ENCODE results near the gene TENT4A.

TENT4A gene

DNA sequence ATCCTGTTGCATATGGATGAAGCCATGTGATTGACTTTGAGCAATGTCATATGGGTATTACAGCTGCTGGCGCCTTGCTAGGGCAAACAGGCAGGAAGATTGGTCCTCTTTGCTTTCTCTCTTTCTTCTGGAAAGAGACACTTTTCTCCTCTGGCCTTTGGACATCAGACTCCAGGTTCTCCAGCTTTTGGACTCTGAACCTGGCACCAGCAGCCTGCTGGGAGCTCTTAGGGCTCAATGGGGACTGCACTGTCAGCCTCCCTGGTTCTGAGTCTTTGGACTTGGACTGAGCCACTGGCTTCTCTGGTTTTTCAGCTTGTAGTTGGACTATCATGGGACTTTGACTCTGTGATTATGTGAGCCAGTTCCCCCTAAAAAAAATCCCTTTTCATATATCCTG is 34.8 kb upstream of the TENT4A start:
- no peak overlapping the region for H3K27ac ChIP-seq (ENCODE audit: insufficient read depth, low read depth, low read length, poor library complexity, severe bottlenecking)
- no peaks in the 10 kb centered on the region for H3K36me3 ChIP-seq (ENCODE audit: control insufficient read depth, insufficient read depth, low read length)
- no peaks in the 10 kb centered on the region for H3K4me1 ChIP-seq (ENCODE audit: control insufficient read depth, insufficient read depth, low read length)
- no peaks in the 10 kb centered on the region for H3K27me3 ChIP-seq (ENCODE audit: control insufficient read depth, insufficient read depth, low read length, poor library complexity, severe bottlenecking)
- 84 to 93% methylated on average over 1 of the region's 1 CpG for WGBS, 2 experiments
- no peak overlapping the region for H3K4me3 ChIP-seq (ENCODE audit: insufficient read depth, low read depth, low read length)
- no peaks in the 10 kb centered on the region for H3K9me3 ChIP-seq (ENCODE audit: control insufficient read depth, low read length)

DNA sequence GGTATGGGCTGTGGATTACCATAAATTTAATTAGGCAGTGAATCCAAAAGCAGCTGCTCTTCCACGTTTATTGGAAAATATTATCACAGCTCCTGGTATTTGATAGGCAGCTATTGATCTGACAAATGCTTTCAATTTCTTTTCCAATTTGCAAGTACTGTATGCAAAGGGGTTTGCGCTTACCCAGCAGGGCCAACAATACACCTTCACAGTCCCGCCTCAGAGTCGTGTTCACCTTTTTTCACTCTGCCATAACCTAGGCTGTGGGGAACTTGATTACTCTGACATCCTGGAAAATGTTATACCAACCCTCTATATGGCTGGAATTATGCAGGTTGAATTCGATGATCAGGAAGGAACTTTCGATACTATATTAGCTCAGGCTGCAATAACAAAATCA is 32.3 kb upstream of the TENT4A start:
- Histone ChIP-seq H3K4me3 (ENCODE audit: insufficient read depth, low read depth, low read length) (no peak overlapping the region), H3K36me3 (ENCODE audit: control insufficient read depth, insufficient read depth, low read length) (no peaks in the 10 kb centered on the region), H3K27me3 (ENCODE audit: control insufficient read depth, insufficient read depth, low read length, poor library complexity, severe bottlenecking) (peaks cover 4% of the 10 kb centered on the region), H3K27ac (ENCODE audit: insufficient read depth, low read depth, low read length, poor library complexity, severe bottlenecking) (no peak overlapping the region), H3K4me1 (ENCODE audit: control insufficient read depth, insufficient read depth, low read length) (no peaks in the 10 kb centered on the region), H3K9me3 (ENCODE audit: control insufficient read depth, low read length) (no peaks in the 10 kb centered on the region)
- 66 to 77% methylated on average over 6 of the region's 6 CpGs for WGBS, 2 experiments

DNA sequence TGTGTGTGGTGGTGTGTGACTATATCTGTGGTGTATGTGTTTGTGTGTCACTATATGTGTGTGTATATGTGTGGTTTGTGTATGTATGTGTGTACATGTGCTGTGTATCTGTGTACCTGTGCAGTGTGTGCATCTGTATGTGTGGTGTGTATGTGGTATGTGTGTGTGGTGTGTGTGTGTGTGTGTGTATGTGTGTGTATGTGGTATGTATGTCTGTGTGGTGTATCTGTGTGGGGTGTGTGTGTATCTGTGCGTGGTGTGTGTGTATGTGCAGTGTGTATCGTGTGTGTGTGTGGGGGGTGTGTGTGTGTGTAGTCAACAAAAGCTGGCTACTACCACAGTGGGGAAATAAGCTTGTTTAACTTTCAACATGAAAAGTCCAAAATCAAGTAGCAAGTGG is 31.6 kb upstream of the TENT4A start:
- Histone ChIP-seq H3K27ac (ENCODE audit: insufficient read depth, low read depth, low read length, poor library complexity, severe bottlenecking) (no peak overlapping the region), H3K9me3 (ENCODE audit: control insufficient read depth, low read length) (no peaks in the 10 kb centered on the region), H3K4me3 (ENCODE audit: insufficient read depth, low read depth, low read length) (no peak overlapping the region), H3K27me3 (ENCODE audit: control insufficient read depth, insufficient read depth, low read length, poor library complexity, severe bottlenecking) (peaks cover 4% of the 10 kb centered on the region), H3K4me1 (ENCODE audit: control insufficient read depth, insufficient read depth, low read length) (no peaks in the 10 kb centered on the region), H3K36me3 (ENCODE audit: control insufficient read depth, insufficient read depth, low read length) (no peaks in the 10 kb centered on the region)
- WGBS, 2 experiments, result 79 to 81% methylated on average over 2 of the region's 2 CpGs

DNA sequence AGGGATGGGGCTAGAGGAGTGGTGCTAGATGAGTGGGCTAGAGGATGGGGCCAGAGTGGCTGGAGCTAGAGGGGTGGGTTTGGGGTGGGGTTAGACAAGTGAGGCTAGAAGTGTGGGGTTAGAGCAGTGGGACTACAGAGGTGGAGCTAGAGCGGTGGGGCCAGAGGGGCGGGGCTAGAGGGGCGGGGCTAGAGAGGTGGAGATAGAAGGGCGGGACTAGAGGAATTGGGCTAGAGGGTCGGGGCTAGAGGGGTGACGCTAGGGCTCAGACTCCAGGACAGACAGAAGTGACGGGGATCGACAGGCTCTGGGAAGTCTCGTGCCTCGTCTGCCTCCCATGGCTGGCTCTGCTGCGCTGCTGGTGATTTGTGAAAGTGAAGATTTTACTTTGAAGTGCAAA is 31.0 kb upstream of the TENT4A start:
- Histone ChIP-seq H3K4me1 (ENCODE audit: control insufficient read depth, insufficient read depth, low read length) (no peaks in the 10 kb centered on the region), H3K27ac (ENCODE audit: insufficient read depth, low read depth, low read length, poor library complexity, severe bottlenecking) (no peak overlapping the region), H3K36me3 (ENCODE audit: control insufficient read depth, insufficient read depth, low read length) (no peaks in the 10 kb centered on the region), H3K9me3 (ENCODE audit: control insufficient read depth, low read length) (no peaks in the 10 kb centered on the region), H3K27me3 (ENCODE audit: control insufficient read depth, insufficient read depth, low read length, poor library complexity, severe bottlenecking) (peaks cover 4% of the 10 kb centered on the region), H3K4me3 (ENCODE audit: insufficient read depth, low read depth, low read length) (no peak overlapping the region)
- 54 to 57% methylated on average over 11 of the region's 11 CpGs for WGBS, 2 experiments

DNA sequence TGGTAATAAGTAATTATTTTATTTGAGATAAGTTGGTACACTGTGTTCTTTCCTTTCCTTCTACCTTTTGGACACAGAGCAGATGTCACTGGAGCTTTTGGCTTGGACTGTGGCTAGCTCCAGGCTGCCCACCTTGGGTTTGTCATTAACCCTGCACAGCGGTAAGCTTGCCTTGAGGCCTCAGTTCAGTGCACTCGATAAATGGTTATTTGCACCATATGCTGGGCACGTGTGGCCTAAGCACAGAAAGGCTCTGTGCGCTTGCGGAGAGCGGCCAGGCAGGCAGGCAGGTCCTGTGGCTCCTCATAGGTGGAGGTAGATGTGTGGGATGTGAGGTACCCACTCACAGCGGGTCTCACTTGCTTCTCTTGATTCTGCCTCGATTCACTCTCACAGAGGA is 30.0 kb upstream of the TENT4A start:
- WGBS, 2 experiments, result 84 to 92% methylated on average over 7 to 8 of the region's 8 CpGs
- H3K4me1 ChIP-seq (ENCODE audit: control insufficient read depth, insufficient read depth, low read length), result no peaks in the 10 kb centered on the region
- H3K27ac ChIP-seq (ENCODE audit: insufficient read depth, low read depth, low read length, poor library complexity, severe bottlenecking), result no peak overlapping the region
- no peak overlapping the region for H3K4me3 ChIP-seq (ENCODE audit: insufficient read depth, low read depth, low read length)
- no peaks in the 10 kb centered on the region for H3K9me3 ChIP-seq (ENCODE audit: control insufficient read depth, low read length)
- peaks cover 8% of the 10 kb centered on the region for H3K27me3 ChIP-seq (ENCODE audit: control insufficient read depth, insufficient read depth, low read length, poor library complexity, severe bottlenecking)
- no peaks in the 10 kb centered on the region for H3K36me3 ChIP-seq (ENCODE audit: control insufficient read depth, insufficient read depth, low read length)

DNA sequence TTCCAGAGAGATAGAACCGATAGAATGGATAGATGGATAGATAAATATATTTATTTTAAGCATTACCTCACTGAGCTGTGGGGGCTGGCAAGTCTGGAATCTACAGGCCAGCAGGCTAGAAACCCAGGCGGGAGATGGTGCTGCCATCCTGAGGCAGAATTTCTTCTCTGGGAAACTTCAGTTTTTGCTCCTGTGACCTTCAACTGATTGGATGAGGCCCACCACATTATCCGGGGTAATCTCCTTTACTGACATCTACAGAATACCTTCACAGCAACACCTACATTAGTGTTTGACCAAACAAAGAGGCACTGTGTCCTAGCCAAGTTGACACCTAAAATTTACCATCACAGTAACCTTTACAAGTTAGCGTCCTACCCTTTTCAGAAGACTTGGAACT is 29.2 kb upstream of the TENT4A start:
- Histone ChIP-seq H3K27ac (ENCODE audit: insufficient read depth, low read depth, low read length, poor library complexity, severe bottlenecking) (no peak overlapping the region), H3K27me3 (ENCODE audit: control insufficient read depth, insufficient read depth, low read length, poor library complexity, severe bottlenecking) (peaks cover 9% of the 10 kb centered on the region)

DNA sequence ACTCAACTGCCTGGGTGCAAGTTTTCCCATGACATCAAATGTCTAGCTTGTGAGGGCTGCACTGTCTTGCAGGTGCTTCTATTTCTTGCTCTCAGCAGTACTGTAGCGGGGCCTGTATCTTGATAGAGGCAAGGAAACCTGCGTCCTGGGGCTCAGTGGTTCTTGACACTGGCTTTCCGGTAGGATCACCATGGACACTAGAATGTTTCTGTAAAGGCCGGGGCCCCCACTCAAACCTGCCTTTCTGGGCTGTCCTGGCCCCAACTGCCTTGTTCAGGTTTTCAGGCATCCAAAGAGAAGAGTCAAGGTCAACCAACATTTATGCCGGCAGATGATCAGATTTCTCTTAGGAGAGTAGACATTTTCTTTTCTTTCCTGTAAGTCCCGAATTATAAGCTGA is 26.7 kb upstream of the TENT4A start:
- WGBS, 2 experiments, result 54 to 57% methylated on average over 6 of the region's 6 CpGs
- H3K9me3 ChIP-seq (ENCODE audit: control insufficient read depth, low read length), result no peaks in the 10 kb centered on the region
- H3K4me3 ChIP-seq (ENCODE audit: insufficient read depth, low read depth, low read length), result no peak overlapping the region
- no peak overlapping the region for H3K27ac ChIP-seq (ENCODE audit: insufficient read depth, low read depth, low read length, poor library complexity, severe bottlenecking)
- no peaks in the 10 kb centered on the region for H3K4me1 ChIP-seq (ENCODE audit: control insufficient read depth, insufficient read depth, low read length)
- H3K36me3 ChIP-seq (ENCODE audit: control insufficient read depth, insufficient read depth, low read length), result no peaks in the 10 kb centered on the region
- H3K27me3 ChIP-seq (ENCODE audit: control insufficient read depth, insufficient read depth, low read length, poor library complexity, severe bottlenecking), result peaks cover 9% of the 10 kb centered on the region

More for the DNA sequence above, 29.2 kb upstream of the TENT4A start:
- 77 to 78% methylated on average over 3 to 4 of the region's 4 CpGs for WGBS, 2 experiments
- H3K9me3 ChIP-seq (ENCODE audit: control insufficient read depth, low read length), result no peaks in the 10 kb centered on the region
- H3K4me1 ChIP-seq (ENCODE audit: control insufficient read depth, insufficient read depth, low read length), result no peaks in the 10 kb centered on the region
- H3K4me3 ChIP-seq (ENCODE audit: insufficient read depth, low read depth, low read length), result no peak overlapping the region
- H3K36me3 ChIP-seq (ENCODE audit: control insufficient read depth, insufficient read depth, low read length), result no peaks in the 10 kb centered on the region

DNA sequence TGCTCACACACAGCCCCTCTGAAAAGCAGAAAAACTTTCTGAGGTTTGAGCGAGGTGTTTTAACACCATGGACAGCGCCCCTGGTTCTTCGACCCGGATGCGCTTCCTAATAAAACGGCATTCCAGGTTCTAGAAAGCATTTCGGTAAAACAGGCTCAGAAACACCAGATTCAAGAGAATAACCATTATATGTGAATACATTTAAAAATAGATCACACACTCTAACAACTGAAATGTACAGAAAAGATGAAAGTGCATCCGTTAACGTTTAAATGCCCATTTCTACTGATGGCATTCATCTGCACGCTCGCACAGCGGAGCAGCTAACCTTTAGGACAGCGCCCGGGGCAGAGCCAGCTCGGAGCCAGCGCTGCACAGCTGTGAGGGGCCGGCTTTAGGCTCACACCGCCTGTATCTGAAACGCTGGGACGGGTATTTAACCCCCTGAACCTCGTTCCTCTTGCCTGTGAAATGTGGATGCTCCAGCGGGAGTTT is 26.3 kb upstream of the TENT4A start:
- H3K4me1 ChIP-seq (ENCODE audit: control insufficient read depth, insufficient read depth, low read length), result no peaks in the 10 kb centered on the region
- WGBS, 2 experiments, result 2 to 3% methylated on average over 22 of the region's 22 CpGs
- no peak overlapping the region for H3K27ac ChIP-seq (ENCODE audit: insufficient read depth, low read depth, low read length, poor library complexity, severe bottlenecking)
- H3K4me3 ChIP-seq (ENCODE audit: insufficient read depth, low read depth, low read length), result peak overlapping the region; percentile 31
- H3K9me3 ChIP-seq (ENCODE audit: control insufficient read depth, low read length), result no peaks in the 10 kb centered on the region
- H3K27me3 ChIP-seq (ENCODE audit: control insufficient read depth, insufficient read depth, low read length, poor library complexity, severe bottlenecking), result peaks cover 9% of the 10 kb centered on the region
- H3K36me3 ChIP-seq (ENCODE audit: control insufficient read depth, insufficient read depth, low read length), result no peaks in the 10 kb centered on the region

DNA sequence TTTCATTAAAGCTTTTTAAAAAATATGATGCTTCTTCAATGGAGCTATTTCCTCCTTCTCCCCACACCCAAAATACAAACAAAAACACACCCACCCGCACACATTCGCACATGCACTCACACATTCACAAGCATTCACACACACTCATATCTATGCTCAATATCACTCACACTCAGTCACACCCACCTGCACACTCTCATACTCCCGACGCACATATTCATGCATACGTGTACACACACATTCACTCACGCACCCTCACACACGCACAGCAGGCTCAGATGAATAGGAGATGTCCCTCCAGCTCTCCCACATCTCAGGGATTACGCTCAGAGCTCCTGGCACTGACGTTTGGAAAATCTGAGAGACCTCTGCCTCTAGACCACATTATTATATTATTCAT is 25.7 kb upstream of the TENT4A start:
- Histone ChIP-seq H3K36me3 (ENCODE audit: control insufficient read depth, insufficient read depth, low read length) (no peaks in the 10 kb centered on the region), H3K9me3 (ENCODE audit: control insufficient read depth, low read length) (no peaks in the 10 kb centered on the region), H3K27ac (ENCODE audit: insufficient read depth, low read depth, low read length, poor library complexity, severe bottlenecking) (no peak overlapping the region), H3K4me3 (ENCODE audit: insufficient read depth, low read depth, low read length) (no peak overlapping the region), H3K27me3 (ENCODE audit: control insufficient read depth, insufficient read depth, low read length, poor library complexity, severe bottlenecking) (peaks cover 9% of the 10 kb centered on the region), H3K4me1 (ENCODE audit: control insufficient read depth, insufficient read depth, low read length) (no peaks in the 10 kb centered on the region)
- WGBS, 2 experiments, result 83 to 84% methylated on average over 9 of the region's 9 CpGs

DNA sequence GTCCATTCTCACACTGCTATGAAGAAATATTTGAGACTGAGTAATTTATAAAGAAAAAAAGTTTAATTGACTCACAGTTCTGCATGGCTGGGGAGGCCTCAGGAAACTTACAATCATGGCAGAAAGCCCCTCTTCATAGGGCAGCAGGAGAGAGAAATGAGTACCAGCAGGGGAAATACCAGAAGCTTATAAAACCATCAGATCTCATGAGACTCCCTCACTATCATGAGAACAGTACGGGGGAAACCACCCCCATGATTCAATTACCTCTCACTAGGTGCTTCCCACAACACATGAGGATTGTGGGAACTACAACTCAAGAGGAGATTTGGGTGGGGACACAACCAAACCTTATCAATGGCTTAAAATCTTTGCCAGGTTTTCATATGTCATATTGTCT is 20.3 kb upstream of the TENT4A start:
- Histone ChIP-seq H3K27ac (ENCODE audit: insufficient read depth, low read depth, low read length, poor library complexity, severe bottlenecking) (no peak overlapping the region), H3K4me1 (ENCODE audit: control insufficient read depth, insufficient read depth, low read length) (no peaks in the 10 kb centered on the region), H3K36me3 (ENCODE audit: control insufficient read depth, insufficient read depth, low read length) (no peaks in the 10 kb centered on the region), H3K4me3 (ENCODE audit: insufficient read depth, low read depth, low read length) (no peak overlapping the region), H3K27me3 (ENCODE audit: control insufficient read depth, insufficient read depth, low read length, poor library complexity, severe bottlenecking) (peaks cover 5% of the 10 kb centered on the region), H3K9me3 (ENCODE audit: control insufficient read depth, low read length) (no peaks in the 10 kb centered on the region)
- 36 to 68% methylated on average over 1 of the region's 1 CpG for WGBS, 2 experiments

DNA sequence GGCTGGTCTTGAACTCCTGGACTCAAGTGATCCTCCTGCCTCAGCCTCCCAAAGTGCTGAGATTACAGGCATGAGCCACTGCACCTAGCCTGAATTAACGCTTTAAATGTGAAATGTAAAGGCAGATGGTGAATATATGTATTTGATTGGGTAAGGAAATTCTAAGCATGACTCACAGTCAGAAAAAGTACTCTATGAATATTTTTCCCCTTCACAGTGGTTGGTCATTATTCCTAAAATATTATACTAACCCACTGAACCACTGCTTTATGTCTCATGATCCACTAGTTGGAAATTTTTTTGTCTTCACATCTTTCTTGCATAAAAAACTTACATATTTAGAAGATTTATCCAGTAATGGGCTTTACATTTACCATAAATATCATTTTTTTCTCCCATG is 14.5 kb upstream of the TENT4A start:
- Histone ChIP-seq H3K4me3 (ENCODE audit: insufficient read depth, low read depth, low read length) (no peak overlapping the region), H3K27me3 (ENCODE audit: control insufficient read depth, insufficient read depth, low read length, poor library complexity, severe bottlenecking) (no peaks in the 10 kb centered on the region), H3K9me3 (ENCODE audit: control insufficient read depth, low read length) (no peaks in the 10 kb centered on the region), H3K27ac (ENCODE audit: insufficient read depth, low read depth, low read length, poor library complexity, severe bottlenecking) (no peak overlapping the region), H3K4me1 (ENCODE audit: control insufficient read depth, insufficient read depth, low read length) (peaks cover 15% of the 10 kb centered on the region), H3K36me3 (ENCODE audit: control insufficient read depth, insufficient read depth, low read length) (no peaks in the 10 kb centered on the region)
- WGBS, 2 experiments, result 86 to 88% methylated on average over 1 of the region's 1 CpG

Data from ectodermal cell (in vitro differentiated cells).